Measurements from ENCODE around the gene MAGI2. TPM values are rescaled to one million over a fixed set of nuclear protein-coding genes. Genes with fewer than 3 reads are reported as not detected.

The MAGI2 gene
- polyA plus RNA-seq, 3 donors from 2014 or later = not detected

- Mint-ChIP-seq H3K4me1 (no peaks in the 10 kb centered on the region), H3K36me3 (peaks cover 0 to 3% (median 0%) of the 10 kb centered on the region in 3 donors), H3K4me3 (no peak overlapping the region), H3K9me3 (peaks cover 7 to 31% (median 17%) of the 10 kb centered on the region in 6 donors), H3K27me3 (ENCODE audit: low read depth in 3 of 3) (peaks cover 0 to 5% (median 0%) of the 10 kb centered on the region in 3 donors), H3K27ac (no peak overlapping the region)
- no peak for DNase-seq
These were observed 692.7 kb downstream of the MAGI2 start for GRCh38 chr7:78760620-78761355.

GRCh38 chr7:78752554-78752953, 700.9 kb downstream of the MAGI2 start:
- no peaks in the 10 kb centered on the region for H3K4me1 Mint-ChIP-seq
- no peaks in the 10 kb centered on the region for H3K36me3 Mint-ChIP-seq
- H3K9me3 Mint-ChIP-seq = peaks cover 2 to 51% (median 20%) of the 10 kb centered on the region in 6 donors
- H3K27me3 Mint-ChIP-seq (ENCODE audit: low read depth in 3 of 3) = peaks cover 0 to 2% (median 2%) of the 10 kb centered on the region in 3 donors
- no peak overlapping the region for H3K27ac Mint-ChIP-seq
- DNase-seq = no peak
- H3K4me3 Mint-ChIP-seq = no peak overlapping the region

- Mint-ChIP-seq H3K4me3 (no peak overlapping the region), H3K36me3 (no peaks in the 10 kb centered on the region), H3K27me3 (ENCODE audit: low read depth in 3 of 3) (peaks cover 0 to 4% (median 2%) of the 10 kb centered on the region in 3 donors), H3K9me3 (peaks cover 0 to 50% (median 16%) of the 10 kb centered on the region in 6 donors), H3K27ac (no peak overlapping the region), H3K4me1 (no peaks in the 10 kb centered on the region)
- DNase-seq = no peak
These were observed 702.2 kb downstream of the MAGI2 start for GRCh38 chr7:78751253-78751652.

- H3K4me1 Mint-ChIP-seq = no peaks in the 10 kb centered on the region
These were observed 704.3 kb downstream of the MAGI2 start for GRCh38 chr7:78749052-78749746.

GRCh38 chr7:78747592-78747991, 705.9 kb downstream of the MAGI2 start:
- Mint-ChIP-seq H3K36me3 (no peaks in the 10 kb centered on the region), H3K4me3 (no peak overlapping the region)

More at GRCh38 chr7:78749052-78749746, 704.3 kb downstream of the MAGI2 start:
- no peak overlapping the region for H3K27ac Mint-ChIP-seq
- H3K9me3 Mint-ChIP-seq = peaks cover 0 to 54% (median 18%) of the 10 kb centered on the region in 6 donors
- DNase-seq = no peak
- H3K27me3 Mint-ChIP-seq (ENCODE audit: low read depth in 3 of 3) = peaks cover 0 to 4% (median 2%) of the 10 kb centered on the region in 3 donors
- H3K4me3 Mint-ChIP-seq = no peak overlapping the region
- H3K36me3 Mint-ChIP-seq = no peaks in the 10 kb centered on the region

GRCh38 chr7:78746301-78746700, 707.2 kb downstream of the MAGI2 start:
- Mint-ChIP-seq H3K36me3 (no peaks in the 10 kb centered on the region), H3K9me3 (peaks cover 9 to 53% (median 13%) of the 10 kb centered on the region in 6 donors), H3K27ac (no peak overlapping the region), H3K27me3 (ENCODE audit: low read depth in 3 of 3) (peaks cover 0 to 2% (median 2%) of the 10 kb centered on the region in 3 donors), H3K4me3 (no peak overlapping the region), H3K4me1 (no peaks in the 10 kb centered on the region)
- DNase-seq = no peak

More at GRCh38 chr7:78747592-78747991, 705.9 kb downstream of the MAGI2 start:
- peaks cover 0 to 2% (median 2%) of the 10 kb centered on the region in 3 donors for H3K27me3 Mint-ChIP-seq (ENCODE audit: low read depth in 3 of 3)
- H3K4me1 Mint-ChIP-seq = no peaks in the 10 kb centered on the region
- no peak overlapping the region for H3K27ac Mint-ChIP-seq
- peaks cover 7 to 49% (median 18%) of the 10 kb centered on the region in 6 donors for H3K9me3 Mint-ChIP-seq
- DNase-seq = no peak

GRCh38 chr7:78742694-78743093, 710.8 kb downstream of the MAGI2 start:
- no peak for DNase-seq
- Mint-ChIP-seq H3K27me3 (ENCODE audit: low read depth in 3 of 3) (peaks cover 0 to 2% (median 0%) of the 10 kb centered on the region in 3 donors), H3K4me3 (no peak overlapping the region), H3K27ac (no peak overlapping the region), H3K4me1 (no peaks in the 10 kb centered on the region), H3K36me3 (no peaks in the 10 kb centered on the region), H3K9me3 (peaks cover 7 to 48% (median 10%) of the 10 kb centered on the region in 6 donors)

GRCh38 chr7:78736548-78736947, 716.9 kb downstream of the MAGI2 start:
- Mint-ChIP-seq H3K4me1 (no peaks in the 10 kb centered on the region), H3K27me3 (ENCODE audit: low read depth in 3 of 3) (no peaks in the 10 kb centered on the region), H3K4me3 (no peak overlapping the region), H3K27ac (no peak overlapping the region), H3K36me3 (no peaks in the 10 kb centered on the region), H3K9me3 (peaks cover 2 to 49% (median 13%) of the 10 kb centered on the region in 6 donors)
- no peak for DNase-seq

- H3K27ac Mint-ChIP-seq = no peak overlapping the region
- H3K27me3 Mint-ChIP-seq (ENCODE audit: low read depth in 3 of 3) = no peaks in the 10 kb centered on the region
- no peak for DNase-seq
- H3K36me3 Mint-ChIP-seq = no peaks in the 10 kb centered on the region
- no peaks in the 10 kb centered on the region for H3K4me1 Mint-ChIP-seq
- peaks cover 2 to 43% (median 11%) of the 10 kb centered on the region in 6 donors for H3K9me3 Mint-ChIP-seq
- H3K4me3 Mint-ChIP-seq = no peak overlapping the region
These were observed 718.8 kb downstream of the MAGI2 start for GRCh38 chr7:78734626-78735025.

GRCh38 chr7:78720066-78720465, 733.4 kb downstream of the MAGI2 start:
- no peak overlapping the region for H3K4me3 Mint-ChIP-seq
- no peak overlapping the region for H3K27ac Mint-ChIP-seq
- no peak for DNase-seq
- H3K4me1 Mint-ChIP-seq = no peaks in the 10 kb centered on the region
- H3K36me3 Mint-ChIP-seq = no peaks in the 10 kb centered on the region
- peaks cover 6 to 24% (median 15%) of the 10 kb centered on the region in 6 donors for H3K9me3 Mint-ChIP-seq
- H3K27me3 Mint-ChIP-seq (ENCODE audit: low read depth in 3 of 3) = no peaks in the 10 kb centered on the region

GRCh38 chr7:78718212-78718611, 735.3 kb downstream of the MAGI2 start:
- no peaks in the 10 kb centered on the region for H3K4me1 Mint-ChIP-seq
- H3K4me3 Mint-ChIP-seq = no peak overlapping the region
- H3K27ac Mint-ChIP-seq = no peak overlapping the region
- no peaks in the 10 kb centered on the region for H3K27me3 Mint-ChIP-seq (ENCODE audit: low read depth in 3 of 3)
- DNase-seq = no peak
- peaks cover 2 to 24% (median 10%) of the 10 kb centered on the region in 6 donors for H3K9me3 Mint-ChIP-seq
- H3K36me3 Mint-ChIP-seq = no peaks in the 10 kb centered on the region

GRCh38 chr7:78716876-78717275, 736.6 kb downstream of the MAGI2 start:
- no peaks in the 10 kb centered on the region for H3K27me3 Mint-ChIP-seq (ENCODE audit: low read depth in 3 of 3)
- H3K4me3 Mint-ChIP-seq = no peak overlapping the region
- H3K4me1 Mint-ChIP-seq = no peaks in the 10 kb centered on the region

GRCh38 chr7:78714356-78714755, 739.1 kb downstream of the MAGI2 start:
- Mint-ChIP-seq H3K4me3 (no peak overlapping the region), H3K4me1 (no peaks in the 10 kb centered on the region), H3K9me3 (peaks cover 6 to 27% (median 10%) of the 10 kb centered on the region in 6 donors)

More at GRCh38 chr7:78716876-78717275, 736.6 kb downstream of the MAGI2 start:
- H3K9me3 Mint-ChIP-seq = peaks cover 5 to 32% (median 10%) of the 10 kb centered on the region in 6 donors
- H3K36me3 Mint-ChIP-seq = no peaks in the 10 kb centered on the region
- DNase-seq = no peak
- no peak overlapping the region for H3K27ac Mint-ChIP-seq

GRCh38 chr7:78712111-78712510, 741.4 kb downstream of the MAGI2 start:
- no peak overlapping the region for H3K27ac Mint-ChIP-seq
- H3K4me3 Mint-ChIP-seq = no peak overlapping the region

More at GRCh38 chr7:78714356-78714755, 739.1 kb downstream of the MAGI2 start:
- no peaks in the 10 kb centered on the region for H3K27me3 Mint-ChIP-seq (ENCODE audit: low read depth in 3 of 3)
- no peak for DNase-seq
- no peaks in the 10 kb centered on the region for H3K36me3 Mint-ChIP-seq
- no peak overlapping the region for H3K27ac Mint-ChIP-seq

More at GRCh38 chr7:78712111-78712510, 741.4 kb downstream of the MAGI2 start:
- Mint-ChIP-seq H3K4me1 (no peaks in the 10 kb centered on the region), H3K36me3 (no peaks in the 10 kb centered on the region), H3K9me3 (peaks cover 7 to 27% (median 12%) of the 10 kb centered on the region in 6 donors), H3K27me3 (ENCODE audit: low read depth in 3 of 3) (no peaks in the 10 kb centered on the region)
- DNase-seq = no peak

Data from immature natural killer cell (primary cell).